Measurements from ENCODE around the gene PGGT1B.
A peak's percentile ranks its signal among the peaks of the same experiment; 100 is the strongest.

PGGT1B gene

DNA sequence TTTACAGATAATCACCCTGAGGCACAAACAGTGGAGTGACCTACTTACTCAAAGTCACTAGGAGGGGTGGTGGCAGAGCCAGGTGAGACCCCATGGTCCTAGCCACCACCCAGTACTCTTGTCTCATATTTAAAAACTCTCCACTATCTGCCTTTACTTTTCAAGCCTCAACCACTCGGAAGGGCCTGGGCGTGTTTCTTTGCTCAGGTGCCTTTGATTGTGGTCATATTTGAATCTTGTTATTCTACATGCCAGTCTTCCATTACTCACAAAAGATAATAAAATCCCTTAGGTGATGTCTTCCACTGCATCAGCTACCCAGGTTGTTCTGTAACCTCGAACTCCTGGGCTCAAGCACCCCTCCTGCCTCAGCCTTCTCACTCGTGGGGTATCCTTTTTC lies 72.3 kb downstream of the PGGT1B start:
- Histone ChIP-seq H3K27me3 (ENCODE audit: control insufficient read depth, insufficient read depth, low read length, poor library complexity, severe bottlenecking) (no peaks in the 10 kb centered on the region), H3K4me3 (ENCODE audit: insufficient read depth, low read depth, low read length) (no peak overlapping the region), H3K27ac (ENCODE audit: insufficient read depth, low read depth, low read length, poor library complexity, severe bottlenecking) (no peak overlapping the region), H3K36me3 (ENCODE audit: control insufficient read depth, insufficient read depth, low read length) (no peaks in the 10 kb centered on the region), H3K4me1 (ENCODE audit: control insufficient read depth, insufficient read depth, low read length) (no peaks in the 10 kb centered on the region), H3K9me3 (ENCODE audit: control insufficient read depth, low read length) (no peaks in the 10 kb centered on the region)
- 66 to 85% methylated on average over 4 of the region's 4 CpGs for WGBS, 2 experiments

DNA sequence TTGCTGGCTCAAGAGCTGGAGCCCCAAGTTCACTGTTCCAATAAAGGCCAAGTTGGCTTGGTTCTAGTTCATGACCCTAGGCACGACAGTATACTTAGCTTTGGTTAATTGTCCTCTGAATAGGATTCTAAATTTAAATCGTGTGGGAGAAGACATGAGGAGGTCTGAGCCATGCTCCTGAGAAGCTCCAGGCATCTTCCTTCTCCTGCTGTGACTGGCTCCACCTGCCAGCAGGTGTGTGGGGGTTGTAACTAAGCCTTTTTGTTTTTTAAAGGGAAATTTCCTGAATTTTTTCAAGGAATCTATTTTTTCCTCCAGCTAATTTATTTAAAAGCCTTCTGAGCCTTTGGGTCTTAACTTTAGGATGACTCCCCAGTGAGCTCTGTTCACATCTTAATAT lies 72.8 kb downstream of the PGGT1B start:
- Histone ChIP-seq H3K4me1 (ENCODE audit: control insufficient read depth, insufficient read depth, low read length) (no peaks in the 10 kb centered on the region), H3K36me3 (ENCODE audit: control insufficient read depth, insufficient read depth, low read length) (no peaks in the 10 kb centered on the region), H3K27ac (ENCODE audit: insufficient read depth, low read depth, low read length, poor library complexity, severe bottlenecking) (no peak overlapping the region), H3K9me3 (ENCODE audit: control insufficient read depth, low read length) (no peaks in the 10 kb centered on the region), H3K4me3 (ENCODE audit: insufficient read depth, low read depth, low read length) (no peak overlapping the region), H3K27me3 (ENCODE audit: control insufficient read depth, insufficient read depth, low read length, poor library complexity, severe bottlenecking) (no peaks in the 10 kb centered on the region)
- 40 to 43% methylated on average over 2 of the region's 2 CpGs for WGBS, 2 experiments

DNA sequence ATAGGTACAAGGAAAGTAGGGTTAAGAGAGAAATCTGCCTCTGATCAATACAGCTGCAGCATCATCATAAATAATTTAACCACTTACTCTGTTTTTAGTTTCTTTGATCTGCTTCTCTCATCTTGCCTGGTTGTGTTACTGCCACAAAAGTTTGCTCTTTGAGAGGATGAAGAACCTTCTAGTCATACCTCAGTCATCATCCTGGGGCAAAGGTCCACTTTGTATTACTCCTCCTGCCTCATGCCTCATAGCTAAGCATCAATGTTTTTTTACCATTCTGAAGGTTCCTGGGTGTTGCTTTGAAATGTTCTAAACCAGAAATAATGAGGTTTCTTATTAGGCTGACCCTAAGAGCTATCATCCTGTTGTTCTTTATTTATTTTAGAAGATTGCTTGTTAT lies 75.9 kb downstream of the PGGT1B start:
- H3K27me3 ChIP-seq (ENCODE audit: control insufficient read depth, insufficient read depth, low read length, poor library complexity, severe bottlenecking): peaks cover 14% of the 10 kb centered on the region
- H3K4me1 ChIP-seq (ENCODE audit: control insufficient read depth, insufficient read depth, low read length): no peaks in the 10 kb centered on the region
- H3K9me3 ChIP-seq (ENCODE audit: control insufficient read depth, low read length): no peaks in the 10 kb centered on the region
- no peak overlapping the region for H3K27ac ChIP-seq (ENCODE audit: insufficient read depth, low read depth, low read length, poor library complexity, severe bottlenecking)
- no peaks in the 10 kb centered on the region for H3K36me3 ChIP-seq (ENCODE audit: control insufficient read depth, insufficient read depth, low read length)
- H3K4me3 ChIP-seq (ENCODE audit: insufficient read depth, low read depth, low read length): no peak overlapping the region

DNA sequence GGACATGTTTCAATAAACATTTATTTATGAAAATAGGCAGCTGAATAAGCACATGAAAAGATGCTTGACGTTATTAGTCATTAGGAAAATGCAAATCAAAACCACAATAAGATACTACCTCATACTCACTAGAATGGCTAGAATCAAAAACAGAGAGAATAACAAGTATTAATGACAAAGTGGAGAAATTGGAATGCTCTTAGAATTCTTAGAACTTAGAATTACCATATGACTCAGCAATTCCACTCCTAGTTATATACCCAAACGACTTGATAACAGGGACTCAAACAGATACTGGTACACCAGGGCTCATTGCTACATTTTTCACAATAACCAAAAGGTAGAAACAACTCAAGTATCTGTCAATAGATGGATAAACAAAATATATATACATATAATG lies 77.9 kb downstream of the PGGT1B start:
- Histone ChIP-seq H3K4me3 (ENCODE audit: insufficient read depth, low read depth, low read length) (no peak overlapping the region), H3K4me1 (ENCODE audit: control insufficient read depth, insufficient read depth, low read length) (no peaks in the 10 kb centered on the region), H3K27ac (ENCODE audit: insufficient read depth, low read depth, low read length, poor library complexity, severe bottlenecking) (no peak overlapping the region), H3K27me3 (ENCODE audit: control insufficient read depth, insufficient read depth, low read length, poor library complexity, severe bottlenecking) (peaks cover 34% of the 10 kb centered on the region), H3K9me3 (ENCODE audit: control insufficient read depth, low read length) (no peaks in the 10 kb centered on the region), H3K36me3 (ENCODE audit: control insufficient read depth, insufficient read depth, low read length) (no peaks in the 10 kb centered on the region)
- WGBS, 2 experiments: 84 to 87% methylated on average over 2 of the region's 2 CpGs

DNA sequence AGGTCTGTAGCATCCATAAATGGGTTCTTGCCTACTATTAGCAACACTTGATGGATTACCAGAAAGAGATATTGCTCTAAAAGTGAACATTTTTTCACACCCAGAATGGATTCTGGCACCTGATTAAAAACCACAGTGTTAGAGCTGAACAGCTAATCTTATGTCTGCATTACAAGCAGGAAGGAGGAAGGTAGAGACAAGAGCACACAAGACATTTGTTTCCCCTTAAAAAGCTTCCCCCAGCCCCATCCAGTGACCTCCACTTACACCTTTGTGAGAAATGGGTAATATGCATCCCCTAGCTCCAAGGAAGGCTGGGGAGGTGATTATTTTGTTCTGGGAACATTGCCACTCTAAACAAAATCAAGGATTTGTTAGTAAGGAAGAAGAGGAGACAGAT lies 80.9 kb downstream of the PGGT1B start:
- Histone ChIP-seq H3K9me3 (ENCODE audit: control insufficient read depth, low read length) (no peaks in the 10 kb centered on the region), H3K4me3 (ENCODE audit: insufficient read depth, low read depth, low read length) (no peak overlapping the region), H3K27ac (ENCODE audit: insufficient read depth, low read depth, low read length, poor library complexity, severe bottlenecking) (no peak overlapping the region), H3K27me3 (ENCODE audit: control insufficient read depth, insufficient read depth, low read length, poor library complexity, severe bottlenecking) (peaks cover 64% of the 10 kb centered on the region), H3K4me1 (ENCODE audit: control insufficient read depth, insufficient read depth, low read length) (no peaks in the 10 kb centered on the region), H3K36me3 (ENCODE audit: control insufficient read depth, insufficient read depth, low read length) (no peaks in the 10 kb centered on the region)

DNA sequence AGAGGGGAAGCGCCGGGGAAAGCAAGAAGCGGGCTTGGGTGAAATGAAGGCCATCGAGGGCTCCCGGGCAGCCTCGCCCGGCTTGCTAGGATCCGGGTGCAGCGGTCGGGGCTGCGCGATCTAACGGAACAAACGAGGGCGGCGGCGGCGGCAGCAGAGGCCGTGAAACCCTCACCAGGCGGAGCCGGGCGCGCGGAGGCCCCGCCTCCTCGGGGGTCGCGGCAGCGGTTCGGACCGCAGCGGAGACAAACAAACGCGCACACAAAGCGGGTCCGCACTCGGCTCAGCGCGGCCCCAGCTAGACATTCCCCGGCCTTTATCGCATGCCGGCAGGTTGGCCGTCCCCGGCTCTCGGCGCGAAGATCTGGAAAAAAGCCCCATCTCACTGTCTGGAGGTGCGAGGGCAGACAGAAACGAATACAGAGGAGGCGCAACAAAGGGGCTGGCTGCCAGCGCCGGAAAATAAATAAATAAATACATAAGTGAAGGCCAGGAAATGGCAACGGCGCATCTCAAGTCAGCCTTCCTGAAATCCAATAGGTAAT lies 82.4 kb downstream of the PGGT1B start:
- H3K4me3 ChIP-seq (ENCODE audit: insufficient read depth, low read depth, low read length): peak overlapping the region; percentile 52
- H3K27ac ChIP-seq (ENCODE audit: insufficient read depth, low read depth, low read length, poor library complexity, severe bottlenecking): no peak overlapping the region
- no peaks in the 10 kb centered on the region for H3K36me3 ChIP-seq (ENCODE audit: control insufficient read depth, insufficient read depth, low read length)
- H3K4me1 ChIP-seq (ENCODE audit: control insufficient read depth, insufficient read depth, low read length): no peaks in the 10 kb centered on the region
- H3K9me3 ChIP-seq (ENCODE audit: control insufficient read depth, low read length): no peaks in the 10 kb centered on the region
- WGBS, 2 experiments: 1% methylated on average over 54 of the region's 54 CpGs
- peaks cover 65% of the 10 kb centered on the region for H3K27me3 ChIP-seq (ENCODE audit: control insufficient read depth, insufficient read depth, low read length, poor library complexity, severe bottlenecking)

DNA sequence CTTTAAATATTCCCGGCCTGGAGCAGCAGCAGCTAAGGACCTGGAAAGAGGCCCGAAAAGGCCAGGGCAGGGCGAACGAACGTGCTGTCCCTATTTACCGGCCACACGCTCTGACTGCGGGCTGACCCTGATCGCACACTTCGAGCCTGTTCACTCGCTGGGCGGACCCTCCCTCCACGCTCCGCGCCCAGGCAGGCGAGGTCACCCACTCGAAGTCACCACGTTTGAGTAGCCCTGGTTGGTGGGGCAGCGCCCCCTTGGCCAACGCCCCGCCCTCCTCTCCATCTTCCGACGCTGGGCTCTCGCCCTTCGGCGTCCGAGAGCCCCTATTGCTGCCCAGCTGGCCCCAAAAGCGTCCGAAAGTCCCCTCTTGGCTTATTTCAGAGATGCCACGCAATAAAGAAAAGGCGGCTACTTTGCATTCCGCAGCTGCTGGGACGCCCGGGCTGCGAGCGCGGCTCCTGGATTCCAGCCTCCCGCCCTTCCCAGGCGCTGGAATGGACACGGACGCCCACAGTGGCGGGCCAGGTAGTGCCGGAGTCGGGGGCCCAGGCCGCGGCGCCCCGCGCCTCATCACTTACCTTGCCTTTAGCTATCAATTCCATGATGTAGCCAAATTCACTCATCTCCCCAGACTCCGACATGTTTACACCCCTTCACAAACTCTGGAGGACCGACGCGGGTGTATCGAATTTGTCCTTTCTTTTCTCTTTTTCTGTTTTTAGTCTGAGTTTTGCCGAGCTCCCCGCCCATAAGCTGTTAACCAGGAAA lies 83.1 kb downstream of the PGGT1B start:
- Histone ChIP-seq H3K9me3 (ENCODE audit: control insufficient read depth, low read length) (no peaks in the 10 kb centered on the region), H3K36me3 (ENCODE audit: control insufficient read depth, insufficient read depth, low read length) (no peaks in the 10 kb centered on the region), H3K4me3 (ENCODE audit: insufficient read depth, low read depth, low read length) (peak overlapping the region; percentile 52), H3K27me3 (ENCODE audit: control insufficient read depth, insufficient read depth, low read length, poor library complexity, severe bottlenecking) (peaks cover 65% of the 10 kb centered on the region), H3K27ac (ENCODE audit: insufficient read depth, low read depth, low read length, poor library complexity, severe bottlenecking) (no peak overlapping the region), H3K4me1 (ENCODE audit: control insufficient read depth, insufficient read depth, low read length) (no peaks in the 10 kb centered on the region)
- 2 to 3% methylated on average over 56 of the region's 56 CpGs for WGBS, 2 experiments

DNA sequence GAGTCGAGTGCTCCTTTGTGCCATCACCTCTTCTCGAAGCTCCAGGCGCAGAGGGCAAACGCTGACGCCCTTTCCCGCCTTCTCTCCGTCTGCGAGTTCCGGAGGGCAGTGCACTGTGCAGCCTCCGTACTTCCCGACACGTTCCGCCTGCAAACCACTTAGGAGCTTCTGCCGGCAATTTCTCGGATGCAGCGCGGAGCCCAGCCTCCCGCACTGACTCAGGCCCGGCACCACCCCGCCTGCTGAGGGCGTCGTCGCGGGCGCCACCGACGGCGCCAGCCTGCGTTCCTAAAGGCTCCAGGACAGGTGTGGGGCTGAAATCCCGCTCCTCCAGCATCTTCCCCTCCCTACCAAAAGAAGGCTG lies 83.7 kb downstream of the PGGT1B start:
- Histone ChIP-seq H3K27ac (ENCODE audit: insufficient read depth, low read depth, low read length, poor library complexity, severe bottlenecking) (no peak overlapping the region), H3K4me1 (ENCODE audit: control insufficient read depth, insufficient read depth, low read length) (no peaks in the 10 kb centered on the region), H3K9me3 (ENCODE audit: control insufficient read depth, low read length) (no peaks in the 10 kb centered on the region), H3K27me3 (ENCODE audit: control insufficient read depth, insufficient read depth, low read length, poor library complexity, severe bottlenecking) (peaks cover 71% of the 10 kb centered on the region), H3K36me3 (ENCODE audit: control insufficient read depth, insufficient read depth, low read length) (no peaks in the 10 kb centered on the region), H3K4me3 (ENCODE audit: insufficient read depth, low read depth, low read length) (peak overlapping the region; percentile 52)
- 36 to 37% methylated on average over 30 of the region's 30 CpGs for WGBS, 2 experiments

DNA sequence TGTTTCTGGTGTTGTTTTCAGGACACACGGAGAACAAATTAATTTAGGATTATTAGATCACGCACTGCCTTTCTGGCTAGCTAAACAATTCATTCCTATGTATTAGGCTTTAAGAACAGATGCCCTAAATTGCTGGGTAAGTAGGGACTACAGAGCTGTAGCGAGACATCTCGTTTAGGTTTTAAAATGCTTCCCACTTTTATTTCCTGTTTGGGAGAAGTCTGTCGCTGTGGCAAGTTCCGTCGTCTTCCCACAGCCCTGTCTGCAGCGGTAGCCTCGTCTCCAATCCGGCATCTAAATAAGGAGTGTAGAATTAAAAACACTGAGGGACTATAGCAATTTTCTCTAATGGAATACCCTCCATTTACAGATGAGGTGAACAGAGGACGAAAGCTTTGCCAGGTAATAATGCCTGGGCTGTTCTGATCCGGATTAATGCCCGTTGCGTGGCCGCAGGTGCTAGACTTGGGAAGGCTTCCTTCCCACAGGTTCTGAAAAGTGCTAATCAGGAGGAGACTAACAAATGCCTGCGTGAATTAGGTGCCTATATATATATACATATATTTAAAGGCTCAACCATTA lies 91.7 kb downstream of the PGGT1B start:
- WGBS, 2 experiments: 9 to 14% methylated on average over 15 to 16 of the region's 16 CpGs
- Histone ChIP-seq H3K27me3 (ENCODE audit: control insufficient read depth, insufficient read depth, low read length, poor library complexity, severe bottlenecking) (peaks cover 47% of the 10 kb centered on the region), H3K36me3 (ENCODE audit: control insufficient read depth, insufficient read depth, low read length) (peaks cover 6% of the 10 kb centered on the region), H3K27ac (ENCODE audit: insufficient read depth, low read depth, low read length, poor library complexity, severe bottlenecking) (no peak overlapping the region), H3K4me1 (ENCODE audit: control insufficient read depth, insufficient read depth, low read length) (peaks cover 7% of the 10 kb centered on the region), H3K9me3 (ENCODE audit: control insufficient read depth, low read length) (no peaks in the 10 kb centered on the region), H3K4me3 (ENCODE audit: insufficient read depth, low read depth, low read length) (peak overlapping the region; percentile 98)

DNA sequence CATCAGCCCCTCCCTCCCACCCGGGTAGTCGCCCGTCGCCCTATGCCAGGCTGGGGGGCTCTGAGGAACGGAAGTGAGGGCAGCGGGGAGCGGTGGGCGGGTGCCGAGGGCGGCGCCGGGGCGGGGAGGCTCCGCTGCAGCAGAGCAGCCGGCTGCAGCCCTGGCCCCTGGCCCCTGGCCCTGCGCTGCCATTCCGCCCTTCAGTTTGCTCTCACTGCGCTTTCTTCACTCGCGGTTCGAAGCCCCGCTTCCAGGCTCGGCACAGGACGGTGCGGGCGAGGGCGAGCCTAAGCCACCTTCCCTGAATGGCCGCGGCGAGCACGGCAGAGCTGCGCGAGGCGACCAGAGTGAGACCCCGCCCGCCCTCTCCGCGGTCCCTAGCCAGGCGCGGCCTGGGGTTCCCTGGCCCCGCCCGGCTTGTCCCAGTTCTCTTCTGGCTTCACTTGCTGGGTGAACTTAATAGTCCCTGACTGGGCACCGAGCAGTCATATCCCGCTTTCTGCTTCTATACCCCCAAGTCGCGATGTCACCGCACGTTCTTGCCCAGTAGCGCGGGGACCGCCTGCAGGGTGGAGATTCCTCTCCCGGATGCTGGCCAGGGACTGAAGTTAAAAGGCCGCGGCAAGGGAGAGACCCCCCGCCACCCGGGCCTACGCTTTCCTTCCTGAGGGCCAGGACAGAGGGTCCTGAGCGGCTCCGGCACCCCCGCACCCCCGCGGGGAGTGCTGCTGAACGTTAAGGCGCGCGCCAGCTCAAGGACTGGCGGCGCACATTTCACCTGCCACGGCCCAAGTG lies 92.3 kb downstream of the PGGT1B start:
- 0% methylated on average over 69 of the region's 69 CpGs for WGBS, 2 experiments
- Histone ChIP-seq H3K4me3 (ENCODE audit: insufficient read depth, low read depth, low read length) (peak overlapping the region; percentile 98), H3K4me1 (ENCODE audit: control insufficient read depth, insufficient read depth, low read length) (peaks cover 7% of the 10 kb centered on the region), H3K27me3 (ENCODE audit: control insufficient read depth, insufficient read depth, low read length, poor library complexity, severe bottlenecking) (peaks cover 47% of the 10 kb centered on the region), H3K9me3 (ENCODE audit: control insufficient read depth, low read length) (peaks cover 2% of the 10 kb centered on the region), H3K36me3 (ENCODE audit: control insufficient read depth, insufficient read depth, low read length) (peaks cover 11% of the 10 kb centered on the region), H3K27ac (ENCODE audit: insufficient read depth, low read depth, low read length, poor library complexity, severe bottlenecking) (no peak overlapping the region)

Data from ectodermal cell (in vitro differentiated cells).